ENCODE measurements around the gene HTR4. TPM values are rescaled to one million over a fixed set of nuclear protein-coding genes. Genes with fewer than 3 reads are reported as not detected.

Gene HTR4
- polyA plus RNA-seq, 3 donors, result not detected

DNA sequence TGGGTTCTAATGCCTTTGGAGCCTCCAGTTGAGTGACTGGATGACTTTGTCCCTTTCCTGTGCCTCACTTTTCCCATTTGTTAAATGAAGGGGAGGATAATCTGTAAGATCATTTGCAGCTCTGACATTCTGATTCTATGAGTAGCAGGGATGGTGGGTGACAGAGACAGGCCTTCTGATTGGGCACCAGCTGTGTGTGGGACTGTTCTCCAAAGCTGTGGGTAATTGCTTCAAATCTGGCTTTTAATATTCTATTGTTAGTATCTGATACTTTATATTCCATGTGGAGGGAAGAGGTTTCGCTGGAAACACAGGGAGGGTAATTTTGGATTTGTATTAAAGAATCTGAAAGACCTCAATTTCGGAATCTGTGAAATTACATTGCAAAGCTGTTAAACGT, 167.9 kb downstream of the HTR4 start:
- H3K27me3 Mint-ChIP-seq (ENCODE audit: low read depth in 3 of 3), result peaks cover 4 to 9% (median 8%) of the 10 kb centered on the region in 3 donors
- peaks cover 3 to 4% of the 10 kb centered on the region in 2 donors for H3K27me3 ChIP-seq (ENCODE audit: control insufficient read depth in 2 of 2, insufficient read depth in 2 of 2, low read length in 2 of 2)
- H3K9me3 Mint-ChIP-seq, result peaks cover 0 to 2% (median 0%) of the 10 kb centered on the region in 7 donors

DNA sequence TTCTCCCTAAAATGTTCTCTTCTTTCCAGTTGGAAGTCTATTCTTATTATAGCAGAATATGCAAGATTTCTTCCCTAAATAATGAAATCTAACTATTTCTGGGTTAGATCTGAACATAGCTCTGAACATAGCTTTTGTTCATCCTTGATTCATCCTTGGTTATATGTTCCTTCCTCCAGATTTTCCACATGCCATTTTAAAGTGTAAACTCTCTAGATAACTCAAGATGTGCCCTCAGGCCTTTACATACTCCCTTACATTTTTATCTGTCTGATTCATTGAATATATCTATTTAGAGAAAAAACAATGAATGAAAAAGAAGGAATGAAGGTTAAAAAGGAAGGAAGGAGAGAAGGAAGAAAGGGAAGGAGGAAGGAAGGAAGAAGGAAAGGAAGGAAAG, 169.7 kb downstream of the HTR4 start:
- H3K27ac ChIP-seq (ENCODE audit: low read depth in 1 of 2, low read length in 2 of 2), result no peak overlapping the region
- no peaks in the 10 kb centered on the region for H3K9me3 ChIP-seq (replicated peaks in 1 of 2; ENCODE audit: control insufficient read depth in 1 of 2, insufficient read depth in 1 of 2, low read length in 2 of 2)
- no peaks in the 10 kb centered on the region for H3K4me1 ChIP-seq (ENCODE audit: control insufficient read depth in 1 of 2, insufficient read depth in 2 of 2, low read length in 2 of 2)
- no peak overlapping the region for H2AFZ ChIP-seq (ENCODE audit: insufficient read depth, low read depth, low read length, poor library complexity, severe bottlenecking)
- intact Hi-C loops (cut with micrococcal nuclease), result no loop called here
- Mint-ChIP-seq H3K27me3 (ENCODE audit: low read depth in 3 of 3) (peaks cover 4 to 7% (median 5%) of the 10 kb centered on the region in 3 donors), H3K9me3 (peaks cover 0 to 2% (median 0%) of the 10 kb centered on the region in 7 donors), H3K27ac (peak overlapping the region in 1 of 7 donors; percentile 33), H3K4me3 (no peak overlapping the region), H3K4me1 (peaks cover 9% of the 10 kb centered on the region), H3K36me3 (no peaks in the 10 kb centered on the region)
- peaks cover 3 to 4% of the 10 kb centered on the region in 2 donors for H3K27me3 ChIP-seq (ENCODE audit: control insufficient read depth in 2 of 2, insufficient read depth in 2 of 2, low read length in 2 of 2)
- no peaks in the 10 kb centered on the region for H3K79me2 ChIP-seq (ENCODE audit: insufficient read depth, low read length)
- H3K36me3 ChIP-seq (replicated peaks in 1 of 2; ENCODE audit: control insufficient read depth in 1 of 2, insufficient read depth in 2 of 2, low read length in 2 of 2), result no peaks in the 10 kb centered on the region
- H4K20me1 ChIP-seq (ENCODE audit: insufficient read depth, low read length), result no peaks in the 10 kb centered on the region
- no peak for DNase-seq
- TF ChIP-seq, protein P1, sequence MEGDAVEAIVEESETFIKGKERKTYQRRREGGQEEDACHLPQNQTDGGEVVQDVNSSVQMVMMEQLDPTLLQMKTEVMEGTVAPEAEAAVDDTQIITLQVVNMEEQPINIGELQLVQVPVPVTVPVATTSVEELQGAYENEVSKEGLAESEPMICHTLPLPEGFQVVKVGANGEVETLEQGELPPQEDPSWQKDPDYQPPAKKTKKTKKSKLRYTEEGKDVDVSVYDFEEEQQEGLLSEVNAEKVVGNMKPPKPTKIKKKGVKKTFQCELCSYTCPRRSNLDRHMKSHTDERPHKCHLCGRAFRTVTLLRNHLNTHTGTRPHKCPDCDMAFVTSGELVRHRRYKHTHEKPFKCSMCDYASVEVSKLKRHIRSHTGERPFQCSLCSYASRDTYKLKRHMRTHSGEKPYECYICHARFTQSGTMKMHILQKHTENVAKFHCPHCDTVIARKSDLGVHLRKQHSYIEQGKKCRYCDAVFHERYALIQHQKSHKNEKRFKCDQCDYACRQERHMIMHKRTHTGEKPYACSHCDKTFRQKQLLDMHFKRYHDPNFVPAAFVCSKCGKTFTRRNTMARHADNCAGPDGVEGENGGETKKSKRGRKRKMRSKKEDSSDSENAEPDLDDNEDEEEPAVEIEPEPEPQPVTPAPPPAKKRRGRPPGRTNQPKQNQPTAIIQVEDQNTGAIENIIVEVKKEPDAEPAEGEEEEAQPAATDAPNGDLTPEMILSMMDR (IDR thresholded peaks at IDR 0.05), result no peak
- no peak overlapping the region for H3K4me2 ChIP-seq (replicated peaks; ENCODE audit: extremely low read depth, low read length, poor library complexity, severe bottlenecking)
- H3K9ac ChIP-seq (ENCODE audit: insufficient read depth, low read length, poor library complexity, severe bottlenecking), result no peak overlapping the region
- no peak overlapping the region for H3K4me3 ChIP-seq (replicated peaks in 1 of 3; ENCODE audit: low read depth in 2 of 3, low read length in 3 of 3)

More for the DNA sequence above, 167.9 kb downstream of the HTR4 start:
- Mint-ChIP-seq H3K36me3 (no peaks in the 10 kb centered on the region), H3K4me3 (no peak overlapping the region), H3K4me1 (peaks cover 9% of the 10 kb centered on the region), H3K27ac (no peak overlapping the region)
- Histone ChIP-seq H3K9ac (ENCODE audit: insufficient read depth, low read length, poor library complexity, severe bottlenecking) (no peak overlapping the region), H3K27ac (ENCODE audit: low read depth in 1 of 2, low read length in 2 of 2) (no peak overlapping the region), H3K4me3 (replicated peaks in 1 of 3; ENCODE audit: low read depth in 2 of 3, low read length in 3 of 3) (no peak overlapping the region), H3K36me3 (replicated peaks in 1 of 2; ENCODE audit: control insufficient read depth in 1 of 2, insufficient read depth in 2 of 2, low read length in 2 of 2) (no peaks in the 10 kb centered on the region), H3K4me1 (ENCODE audit: control insufficient read depth in 1 of 2, insufficient read depth in 2 of 2, low read length in 2 of 2) (no peaks in the 10 kb centered on the region), H4K20me1 (ENCODE audit: insufficient read depth, low read length) (no peaks in the 10 kb centered on the region), H2AFZ (ENCODE audit: insufficient read depth, low read depth, low read length, poor library complexity, severe bottlenecking) (no peak overlapping the region), H3K4me2 (replicated peaks; ENCODE audit: extremely low read depth, low read length, poor library complexity, severe bottlenecking) (no peak overlapping the region), H3K79me2 (ENCODE audit: insufficient read depth, low read length) (no peaks in the 10 kb centered on the region), H3K9me3 (replicated peaks in 1 of 2; ENCODE audit: control insufficient read depth in 1 of 2, insufficient read depth in 1 of 2, low read length in 2 of 2) (no peaks in the 10 kb centered on the region)
- intact Hi-C loops (cut with micrococcal nuclease), result no loop called here
- TF ChIP-seq, protein P1 (IDR thresholded peaks at IDR 0.05), result no peak
- 90% methylated on average over 2 of the region's 3 CpGs for WGBS (ENCODE audit: insufficient coverage)
- no peak for DNase-seq
